ENCODE results near the gene TCERG1L. TPM values are rescaled to one million over a fixed set of nuclear protein-coding genes. Genes with fewer than 3 reads are reported as not detected.

Gene TCERG1L
- total RNA-seq, 4 donors from 2014 or later: not detected

GRCh38 chr10:131160219-131160875, 151.2 kb downstream of the TCERG1L start:
- TF ChIP-seq CTCF (IDR thresholded peaks at IDR 0.05; ENCODE audit: low read depth): no peak

- TF ChIP-seq CTCF (IDR thresholded peaks at IDR 0.05; ENCODE audit: low read depth): no peak
Observed at GRCh38 chr10:131159771-131160170, 151.8 kb downstream of the TCERG1L start.

DNA sequence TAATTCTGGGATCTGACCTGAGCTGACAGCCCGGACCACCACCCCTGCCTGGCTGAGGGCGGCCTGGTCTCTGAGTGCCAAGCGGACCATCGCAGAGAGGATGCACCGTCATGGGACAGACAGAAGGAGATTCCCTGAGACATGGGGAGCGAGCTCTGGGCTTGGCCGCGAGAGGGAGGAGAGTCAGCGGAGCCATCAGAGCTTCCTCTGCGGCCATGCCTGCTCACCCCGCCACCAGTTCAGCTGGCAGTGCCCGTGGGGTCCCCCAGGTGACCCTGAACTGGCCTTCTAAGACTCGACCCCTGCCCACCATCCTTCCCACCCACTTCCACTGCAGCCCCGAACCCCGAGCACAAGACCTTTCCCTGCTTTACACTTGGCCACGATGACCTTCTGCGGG, 152.8 kb downstream of the TCERG1L start:
- TF ChIP-seq CTCF (IDR thresholded peaks at IDR 0.05; ENCODE audit: low read depth): no peak

DNA sequence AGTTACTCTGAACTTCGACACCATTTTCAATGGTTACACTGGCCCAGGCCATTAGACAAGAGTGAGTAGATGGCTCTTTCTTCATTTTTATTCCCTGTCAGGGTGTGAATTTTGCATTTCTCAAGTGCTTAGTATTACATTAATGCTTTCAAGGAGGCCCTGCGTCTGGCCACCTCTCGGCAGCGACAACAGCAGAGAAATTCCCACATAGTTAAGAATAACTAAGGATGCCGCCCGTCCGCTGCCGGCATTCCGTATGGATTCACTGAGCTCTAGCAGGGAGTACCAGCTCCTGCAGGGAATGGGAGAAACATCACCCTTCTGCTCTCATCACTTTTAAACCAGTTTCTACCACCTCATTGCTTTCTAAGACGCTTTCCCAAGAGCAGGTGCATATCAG, 153.6 kb downstream of the TCERG1L start:
- TF ChIP-seq CTCF (IDR thresholded peaks at IDR 0.05; ENCODE audit: low read depth): no peak

DNA sequence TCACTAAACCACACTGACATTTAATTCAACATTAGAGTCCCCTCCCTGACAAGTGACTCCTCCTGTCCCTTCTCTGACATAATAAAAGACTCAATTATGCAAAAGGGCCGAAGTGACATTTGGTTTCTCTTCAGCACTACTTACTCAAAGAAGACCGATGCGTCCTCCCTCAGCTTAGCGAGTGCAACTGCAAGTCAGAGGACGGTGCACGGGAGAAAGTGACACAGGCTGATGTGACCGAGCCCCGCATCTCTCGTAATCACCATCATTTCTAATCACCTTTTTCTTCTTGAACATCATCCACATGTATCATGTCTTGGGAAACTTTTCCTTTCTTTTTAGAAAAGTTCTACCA, 155.7 kb downstream of the TCERG1L start:
- no peak for TF ChIP-seq CTCF (IDR thresholded peaks at IDR 0.05; ENCODE audit: low read depth)

DNA sequence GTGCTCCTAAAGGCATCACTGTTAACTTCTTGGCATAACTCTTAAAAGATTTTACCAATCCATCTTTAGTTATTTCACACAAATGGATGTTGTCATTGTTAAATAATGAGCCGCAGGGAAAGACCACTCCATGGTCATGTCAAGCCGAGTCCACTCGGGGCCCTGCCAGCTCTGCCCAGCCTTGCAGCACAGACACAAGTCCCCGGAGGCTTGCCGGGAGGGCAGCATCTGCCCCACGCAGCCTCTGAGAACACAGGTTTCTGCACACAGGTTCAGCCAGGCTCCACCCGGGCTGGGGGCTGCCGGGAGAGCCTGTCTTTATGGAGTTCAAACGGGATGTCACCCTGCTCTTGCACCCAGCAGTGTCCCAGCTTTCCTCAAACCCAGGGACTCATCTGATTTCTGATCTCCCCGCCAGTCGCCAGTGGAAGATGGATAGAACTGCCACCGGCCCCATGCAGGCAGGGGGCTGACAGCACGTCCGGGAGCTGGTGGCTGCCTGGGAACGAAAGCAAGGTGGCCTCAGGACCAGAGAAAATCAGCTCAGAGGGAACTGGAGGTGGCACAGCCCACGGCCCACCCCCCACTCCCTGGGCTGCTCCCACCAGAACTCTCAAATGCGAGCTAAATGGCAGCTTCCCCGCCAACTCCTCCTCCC, 156.2 kb downstream of the TCERG1L start:
- no peak for TF ChIP-seq CTCF (IDR thresholded peaks at IDR 0.05; ENCODE audit: low read depth)

DNA sequence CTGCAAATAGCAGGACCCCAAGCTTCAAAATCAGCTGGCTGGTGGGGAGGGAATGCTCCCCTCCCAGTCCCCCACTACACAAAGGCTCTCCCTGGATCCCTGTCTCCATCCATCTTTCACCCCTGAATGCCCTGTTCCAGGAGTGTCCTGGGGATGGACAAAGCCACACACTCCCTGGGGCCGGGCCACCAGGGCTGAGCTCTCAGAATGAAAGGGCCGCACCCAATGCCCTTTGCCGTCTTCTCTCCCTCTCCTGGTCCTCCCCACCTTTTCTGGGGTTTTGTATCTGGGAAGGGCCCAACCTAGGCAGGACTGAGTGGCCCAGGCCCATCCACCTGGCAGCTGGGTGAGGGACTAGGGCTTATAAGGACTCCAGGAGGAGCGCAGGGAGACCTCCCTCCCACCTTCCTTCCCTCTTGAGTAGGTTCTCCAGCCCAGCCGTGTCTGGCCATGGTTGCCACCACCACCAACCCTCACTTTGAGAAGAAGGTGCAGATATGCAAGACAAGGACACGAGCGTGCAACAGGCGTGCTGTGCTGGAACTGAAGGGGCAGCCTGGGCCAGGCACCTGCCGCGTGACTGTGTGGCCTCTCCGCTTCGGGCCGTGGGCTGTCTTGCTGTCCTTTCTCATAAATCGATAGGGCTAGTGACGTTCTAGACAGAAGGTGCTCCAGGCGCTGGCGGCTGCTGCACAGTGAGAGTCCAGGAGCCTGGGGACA, 157.1 kb downstream of the TCERG1L start:
- no peak for TF ChIP-seq CTCF (IDR thresholded peaks at IDR 0.05; ENCODE audit: low read depth)
